Natural killer cell (primary cell): Measurements from ENCODE around the gene SLC7A6. TPM values are rescaled to one million over a fixed set of nuclear protein-coding genes. Genes with fewer than 3 reads are reported as not detected.

Experiments used
- ATAC-seq, 3 donors: fragments of 150-1000 bp in 2 of 3; fragments of 200-7000 bp in 1 of 3; cut with Tn5 transposase; 1 replicate in 1 of 3; 2 replicates in 2 of 3; pipeline ENCODE4 v1.10.0; 2021; ENCODE audit warnings: mild to moderate bottlenecking in 2 of 3, moderate library complexity in 2 of 3
- DNase-seq, 2 donors: peaks; one replicate each; pipeline versions ENCODE4 v3.0.0 to v3.0.0-alpha.2; 2013 to 2021; ENCODE audit warnings: mixed read lengths in 1 of 2
- H3K27ac ChIP-seq: one replicate; pipeline ENCODE4 v1.5.1; 2013; ENCODE audit warnings: mild to moderate bottlenecking, low read length
- H3K27me3 ChIP-seq: one replicate; pipeline ENCODE4 v1.6.1; 2013; ENCODE audit warnings: low read length; ENCODE audit not compliant: control insufficient read depth, insufficient read depth
- H3K36me3 ChIP-seq: one replicate; pipeline ENCODE4 v1.6.1; 2013; ENCODE audit warnings: low read length; ENCODE audit not compliant: control insufficient read depth, insufficient read depth
- H3K4me1 ChIP-seq: one replicate; pipeline ENCODE4 v1.6.1; 2013; ENCODE audit warnings: low read length; ENCODE audit not compliant: control insufficient read depth, insufficient read depth
- H3K4me3 ChIP-seq: one replicate; pipeline ENCODE4 v1.5.1; 2013; ENCODE audit warnings: low read length
- H3K9me3 ChIP-seq: one replicate; pipeline ENCODE4 v1.6.1; 2013; ENCODE audit warnings: low read length; ENCODE audit not compliant: control insufficient read depth, insufficient read depth
- H3K27ac Mint-ChIP-seq, 2 donors: one replicate each; pipeline ENCODE4 v1.8.0; 2022; ENCODE audit warnings: mild to moderate bottlenecking in 2 of 2, mixed read lengths in 2 of 2, moderate library complexity in 1 of 2
- H3K27me3 Mint-ChIP-seq, 2 donors: one replicate each; pipeline ENCODE4 v1.8.0; 2022; ENCODE audit warnings: low read depth in 2 of 2, mixed read lengths in 2 of 2
- H3K36me3 Mint-ChIP-seq: one replicate; pipeline ENCODE4 v1.8.0; 2022; ENCODE audit warnings: mixed read lengths
- H3K4me1 Mint-ChIP-seq, 2 donors: one replicate each; pipeline ENCODE4 v1.8.0; 2022; ENCODE audit warnings: mixed read lengths in 2 of 2
- H3K4me3 Mint-ChIP-seq: one replicate; pipeline ENCODE4 v1.8.0; 2022; ENCODE audit warnings: mild to moderate bottlenecking, moderate library complexity, mixed read lengths
- H3K9me3 Mint-ChIP-seq, 2 donors: one replicate each; pipeline ENCODE4 v1.8.0; 2022; ENCODE audit warnings: mixed read lengths in 2 of 2
- CTCF ChIP-seq: fragments of 200-600 bp; IDR thresholded peaks from one replicate; pipeline ENCODE4 v1.8.0; 2022; ENCODE audit warnings: antibody characterized with exemption
- WGBS: methylation state at CpG from one replicate; pipeline ENCODE4 v1.1.7; 2013; ENCODE audit warnings: missing lambda C conversion rate; ENCODE audit not compliant: insufficient coverage; 5-methylcytosine and 5-hydroxymethylcytosine counted together
- intact Hi-C: fragments of 100-400 bp; cut with micrococcal nuclease; formaldehyde crosslinking; loops from one replicate; pipeline ENCODE4 v1.14.2; 2022
- total RNA-seq, 4 donors: library from RNA; stranded (reverse); fragments of 120-200 nt in 1 of 4; gene quantifications; one replicate each; pipeline versions ENCODE4 v1.2.3 to v1.2.4, GENCODE V29; 2013 to 2022

The SLC7A6 gene
- total RNA-seq, 3 donors from 2014 or later (not counting 1 experiment from before 2014, with no cell fraction given): 46.6 to 84.9 (median 69.6) TPM

DNA sequence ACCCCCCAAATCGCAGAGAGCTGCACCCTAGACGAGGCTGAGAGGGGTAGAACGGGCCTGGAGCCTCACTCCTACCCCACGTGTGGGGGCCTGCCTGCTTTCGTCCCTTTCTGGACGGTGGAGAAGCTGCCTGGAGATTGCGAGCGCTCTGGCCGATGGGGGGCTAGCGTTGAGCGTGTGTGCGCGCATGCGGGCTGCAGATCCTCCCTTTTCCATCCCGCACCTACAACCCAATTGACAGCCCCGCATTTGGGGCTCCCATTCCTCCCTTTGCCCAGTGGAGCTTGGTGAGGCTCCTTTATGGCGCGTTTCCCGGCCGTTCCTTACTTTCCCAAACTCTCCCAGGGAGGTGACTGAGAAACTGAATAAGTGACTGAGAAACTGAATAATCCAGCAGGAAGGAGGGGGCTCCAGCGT lies 27.5 kb upstream of the SLC7A6 start:
- Mint-ChIP-seq H3K36me3 (no peaks in the 10 kb centered on the region), H3K27me3 (no peaks in the 10 kb centered on the region), H3K27ac (peak overlapping the region; percentile 74 to 86), H3K4me3 (peak overlapping the region; percentile 98), H3K4me1 (peaks cover 25 to 42% of the 10 kb centered on the region in 2 donors), H3K9me3 (no peaks in the 10 kb centered on the region)
- H3K4me3 ChIP-seq: peak overlapping the region; percentile 70
- H3K36me3 ChIP-seq: no peaks in the 10 kb centered on the region
- no peaks in the 10 kb centered on the region for H3K27me3 ChIP-seq
- no peak for TF ChIP-seq CTCF
- ATAC-seq (peak in 2 of 3 donors; percentile 18 to 22), DNase-seq (no peak)
- intact Hi-C loops: no loop called here
- WGBS: 6% methylated on average over 21 of the region's 21 CpGs
- H3K27ac ChIP-seq: no peak overlapping the region
- H3K9me3 ChIP-seq: no peaks in the 10 kb centered on the region
- H3K4me1 ChIP-seq: peaks cover 41% of the 10 kb centered on the region

DNA sequence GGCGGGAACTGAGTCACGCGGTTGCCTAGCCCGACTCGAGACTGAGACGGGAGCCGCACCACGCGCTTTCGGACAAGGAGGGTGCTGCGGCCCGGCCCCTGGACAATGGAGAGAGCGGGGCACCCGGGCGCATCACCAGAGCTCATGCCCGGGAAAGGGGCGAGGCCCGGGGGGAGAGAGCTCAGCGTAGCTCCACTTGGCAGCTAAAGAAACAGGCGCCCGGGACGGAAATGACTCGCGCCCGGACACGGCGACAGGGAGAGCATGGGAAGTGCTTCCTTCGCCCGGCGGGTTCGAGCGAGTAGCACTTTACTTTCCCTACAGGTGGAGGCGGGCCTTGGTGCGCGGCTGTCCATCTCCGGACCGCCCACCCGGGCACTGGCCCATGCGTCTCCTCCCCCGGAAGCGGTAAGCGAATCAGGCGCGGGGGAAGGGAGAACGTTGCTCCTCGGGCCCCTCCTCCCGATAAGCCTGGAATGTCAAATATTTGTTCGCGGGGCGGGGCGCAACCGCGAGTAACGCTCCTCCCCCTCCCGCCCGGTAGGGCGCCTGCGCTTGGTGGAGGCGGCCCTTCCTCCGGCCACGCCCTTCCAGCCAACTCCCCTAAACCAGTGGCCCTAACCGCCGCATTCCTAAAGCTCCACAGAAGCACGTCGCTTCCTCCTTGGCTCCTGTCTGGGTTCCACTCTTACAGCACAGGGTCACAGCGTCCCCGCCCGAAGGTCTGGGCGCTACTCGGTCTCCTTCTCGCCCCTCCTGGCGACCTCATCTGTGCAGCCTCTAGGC lies 26.9 kb upstream of the SLC7A6 start:
- Mint-ChIP-seq H3K27me3 (no peaks in the 10 kb centered on the region), H3K36me3 (no peaks in the 10 kb centered on the region), H3K4me3 (peak overlapping the region; percentile 98), H3K4me1 (peaks cover 25 to 42% of the 10 kb centered on the region in 2 donors), H3K27ac (peak overlapping the region; percentile 74 to 86), H3K9me3 (no peaks in the 10 kb centered on the region)
- Histone ChIP-seq H3K27me3 (no peaks in the 10 kb centered on the region), H3K9me3 (no peaks in the 10 kb centered on the region), H3K4me3 (peak overlapping the region; percentile 70), H3K36me3 (no peaks in the 10 kb centered on the region), H3K27ac (peak overlapping the region; percentile 27), H3K4me1 (peaks cover 41% of the 10 kb centered on the region)
- DNase-seq (peak; percentile 72 to 93), ATAC-seq (peak; percentile 78 to 89 (median 83))
- intact Hi-C loops: no loop called here
- TF ChIP-seq CTCF: no peak
- WGBS: under 1% methylated on average over 72 of the region's 72 CpGs

DNA sequence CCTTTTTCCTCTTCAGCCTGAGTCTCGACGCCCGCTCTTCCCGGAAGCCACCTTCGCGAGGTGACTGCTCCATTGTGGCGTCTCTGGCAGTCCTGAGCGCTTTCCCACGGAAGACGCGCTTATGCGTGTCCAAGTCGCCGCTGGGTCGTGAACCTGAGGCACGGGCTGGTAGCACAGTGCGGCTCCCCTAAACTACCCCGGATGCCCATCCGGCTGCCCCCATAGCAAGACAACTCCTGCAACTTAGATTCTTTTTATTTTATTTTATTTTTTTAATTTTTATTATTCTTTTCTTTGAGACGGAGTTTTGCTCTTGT lies 26.3 kb upstream of the SLC7A6 start:
- DNase-seq: no peak
- H3K27me3 Mint-ChIP-seq: no peaks in the 10 kb centered on the region
- Histone ChIP-seq H3K27me3 (no peaks in the 10 kb centered on the region), H3K9me3 (no peaks in the 10 kb centered on the region), H3K36me3 (no peaks in the 10 kb centered on the region), H3K4me1 (peaks cover 41% of the 10 kb centered on the region), H3K4me3 (peak overlapping the region; percentile 70), H3K27ac (peak overlapping the region; percentile 27)
- peaks cover 25 to 42% of the 10 kb centered on the region in 2 donors for H3K4me1 Mint-ChIP-seq
- peak overlapping the region; percentile 74 to 86 for H3K27ac Mint-ChIP-seq
- no peaks in the 10 kb centered on the region for H3K36me3 Mint-ChIP-seq
- ATAC-seq: peak in 2 of 3 donors; percentile 5 to 17
- intact Hi-C loops: no loop called here
- no peak for TF ChIP-seq CTCF
- H3K9me3 Mint-ChIP-seq: no peaks in the 10 kb centered on the region
- peak overlapping the region; percentile 98 for H3K4me3 Mint-ChIP-seq
- WGBS: 9% methylated on average over 18 of the region's 20 CpGs
